Measurements from ENCODE around the gene IGSF11.

DNA sequence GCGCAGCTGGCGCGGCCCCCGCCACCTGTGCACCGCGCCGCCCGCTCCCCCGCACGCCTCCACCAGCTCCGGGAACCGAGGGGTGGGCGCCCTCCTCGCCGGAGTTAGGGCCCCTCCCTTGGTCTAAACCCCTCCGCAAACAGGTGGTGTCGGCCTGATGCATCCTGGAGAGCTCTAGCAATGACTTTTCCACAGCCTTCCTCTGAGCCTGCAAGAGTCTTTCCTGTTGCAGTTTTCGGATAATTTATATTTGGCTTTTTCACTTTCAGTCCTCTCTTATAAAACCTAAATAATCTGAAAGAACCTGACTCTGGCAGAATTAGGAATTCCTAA, 334 bp upstream of the IGSF11 start:
- no peak for TF ChIP-seq EP300 (IDR thresholded peaks at IDR 0.05; ENCODE audit: borderline replicate concordance)
- TF ChIP-seq, protein P1, sequence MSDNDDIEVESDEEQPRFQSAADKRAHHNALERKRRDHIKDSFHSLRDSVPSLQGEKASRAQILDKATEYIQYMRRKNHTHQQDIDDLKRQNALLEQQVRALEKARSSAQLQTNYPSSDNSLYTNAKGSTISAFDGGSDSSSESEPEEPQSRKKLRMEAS (IDR thresholded peaks at IDR 0.05) = no peak
- TF ChIP-seq, protein P2, sequence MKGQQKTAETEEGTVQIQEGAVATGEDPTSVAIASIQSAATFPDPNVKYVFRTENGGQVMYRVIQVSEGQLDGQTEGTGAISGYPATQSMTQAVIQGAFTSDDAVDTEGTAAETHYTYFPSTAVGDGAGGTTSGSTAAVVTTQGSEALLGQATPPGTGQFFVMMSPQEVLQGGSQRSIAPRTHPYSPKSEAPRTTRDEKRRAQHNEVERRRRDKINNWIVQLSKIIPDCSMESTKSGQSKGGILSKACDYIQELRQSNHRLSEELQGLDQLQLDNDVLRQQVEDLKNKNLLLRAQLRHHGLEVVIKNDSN (IDR thresholded peaks at IDR 0.05) = no peak
- no peak for TF ChIP-seq TCF12 (IDR thresholded peaks at IDR 0.05; ENCODE audit: low read depth)
- TF ChIP-seq FOXM1 (IDR thresholded peaks at IDR 0.05; ENCODE audit: borderline replicate concordance, low read depth) = no peak
- no peak for TF ChIP-seq TEAD4 (IDR thresholded peaks at IDR 0.05)
- no peak for TF ChIP-seq TAF1 (IDR thresholded peaks at IDR 0.05; ENCODE audit: low read depth)
- TF ChIP-seq EGR1 (IDR thresholded peaks at IDR 0.05) = no peak
- no peak for TF ChIP-seq YY1 (IDR thresholded peaks at IDR 0.05; ENCODE audit: low read depth)
- no peak for TF ChIP-seq NFIC (IDR thresholded peaks at IDR 0.05)
- TF ChIP-seq CREB1 (IDR thresholded peaks at IDR 0.05; ENCODE audit: low read depth) = no peak
- no peak for TF ChIP-seq RAD21 (IDR thresholded peaks at IDR 0.05; ENCODE audit: low read depth)
- TF ChIP-seq, protein P3, sequence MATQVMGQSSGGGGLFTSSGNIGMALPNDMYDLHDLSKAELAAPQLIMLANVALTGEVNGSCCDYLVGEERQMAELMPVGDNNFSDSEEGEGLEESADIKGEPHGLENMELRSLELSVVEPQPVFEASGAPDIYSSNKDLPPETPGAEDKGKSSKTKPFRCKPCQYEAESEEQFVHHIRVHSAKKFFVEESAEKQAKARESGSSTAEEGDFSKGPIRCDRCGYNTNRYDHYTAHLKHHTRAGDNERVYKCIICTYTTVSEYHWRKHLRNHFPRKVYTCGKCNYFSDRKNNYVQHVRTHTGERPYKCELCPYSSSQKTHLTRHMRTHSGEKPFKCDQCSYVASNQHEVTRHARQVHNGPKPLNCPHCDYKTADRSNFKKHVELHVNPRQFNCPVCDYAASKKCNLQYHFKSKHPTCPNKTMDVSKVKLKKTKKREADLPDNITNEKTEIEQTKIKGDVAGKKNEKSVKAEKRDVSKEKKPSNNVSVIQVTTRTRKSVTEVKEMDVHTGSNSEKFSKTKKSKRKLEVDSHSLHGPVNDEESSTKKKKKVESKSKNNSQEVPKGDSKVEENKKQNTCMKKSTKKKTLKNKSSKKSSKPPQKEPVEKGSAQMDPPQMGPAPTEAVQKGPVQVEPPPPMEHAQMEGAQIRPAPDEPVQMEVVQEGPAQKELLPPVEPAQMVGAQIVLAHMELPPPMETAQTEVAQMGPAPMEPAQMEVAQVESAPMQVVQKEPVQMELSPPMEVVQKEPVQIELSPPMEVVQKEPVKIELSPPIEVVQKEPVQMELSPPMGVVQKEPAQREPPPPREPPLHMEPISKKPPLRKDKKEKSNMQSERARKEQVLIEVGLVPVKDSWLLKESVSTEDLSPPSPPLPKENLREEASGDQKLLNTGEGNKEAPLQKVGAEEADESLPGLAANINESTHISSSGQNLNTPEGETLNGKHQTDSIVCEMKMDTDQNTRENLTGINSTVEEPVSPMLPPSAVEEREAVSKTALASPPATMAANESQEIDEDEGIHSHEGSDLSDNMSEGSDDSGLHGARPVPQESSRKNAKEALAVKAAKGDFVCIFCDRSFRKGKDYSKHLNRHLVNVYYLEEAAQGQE (IDR thresholded peaks at IDR 0.05; ENCODE audit: low read depth) = no peak
- TF ChIP-seq ZBTB7A (IDR thresholded peaks at IDR 0.05; ENCODE audit: low read depth) = no peak

Measured in Ishikawa (cell line).